Measurements from ENCODE around the gene CKAP2L.

DNA sequence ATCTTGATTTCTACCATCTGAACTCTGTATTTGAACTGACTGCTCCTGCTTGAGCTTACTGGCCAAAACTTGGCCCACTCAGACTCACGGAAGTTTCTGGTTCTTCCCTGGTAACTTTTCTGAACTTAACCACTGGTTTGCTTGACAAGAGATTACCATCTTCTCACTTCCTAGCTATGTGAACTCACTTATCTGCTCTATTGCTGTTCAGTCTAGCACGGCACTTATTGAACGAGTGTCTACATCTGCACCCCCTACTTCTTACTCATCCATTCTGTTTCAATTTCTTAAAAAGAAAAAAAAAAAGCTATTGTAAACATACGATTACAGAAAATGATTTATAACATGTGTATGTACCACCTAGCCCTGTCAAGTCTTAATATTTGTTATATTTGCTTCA is 9.0 kb downstream of the CKAP2L start:
- TF ChIP-seq, protein P1, sequence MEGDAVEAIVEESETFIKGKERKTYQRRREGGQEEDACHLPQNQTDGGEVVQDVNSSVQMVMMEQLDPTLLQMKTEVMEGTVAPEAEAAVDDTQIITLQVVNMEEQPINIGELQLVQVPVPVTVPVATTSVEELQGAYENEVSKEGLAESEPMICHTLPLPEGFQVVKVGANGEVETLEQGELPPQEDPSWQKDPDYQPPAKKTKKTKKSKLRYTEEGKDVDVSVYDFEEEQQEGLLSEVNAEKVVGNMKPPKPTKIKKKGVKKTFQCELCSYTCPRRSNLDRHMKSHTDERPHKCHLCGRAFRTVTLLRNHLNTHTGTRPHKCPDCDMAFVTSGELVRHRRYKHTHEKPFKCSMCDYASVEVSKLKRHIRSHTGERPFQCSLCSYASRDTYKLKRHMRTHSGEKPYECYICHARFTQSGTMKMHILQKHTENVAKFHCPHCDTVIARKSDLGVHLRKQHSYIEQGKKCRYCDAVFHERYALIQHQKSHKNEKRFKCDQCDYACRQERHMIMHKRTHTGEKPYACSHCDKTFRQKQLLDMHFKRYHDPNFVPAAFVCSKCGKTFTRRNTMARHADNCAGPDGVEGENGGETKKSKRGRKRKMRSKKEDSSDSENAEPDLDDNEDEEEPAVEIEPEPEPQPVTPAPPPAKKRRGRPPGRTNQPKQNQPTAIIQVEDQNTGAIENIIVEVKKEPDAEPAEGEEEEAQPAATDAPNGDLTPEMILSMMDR (IDR thresholded peaks at IDR 0.05) = no peak
- TF ChIP-seq ZFX (IDR thresholded peaks at IDR 0.05; ENCODE audit: borderline replicate concordance) = no peak

Measured in 22Rv1 (cell line).